ENCODE measurements around the gene CWC15. TPM values are rescaled to one million over a fixed set of nuclear protein-coding genes. Genes with fewer than 3 reads are reported as not detected.
A peak's percentile ranks its signal among the peaks of the same experiment; 100 is the strongest.

CWC15 gene
- total and polyA plus RNA-seq, 9 of the 15 experiments (the other 6 are each of a cell fraction or from before 2014, with no cell fraction given): 47.3 to 168 (median 89.2) TPM

DNA sequence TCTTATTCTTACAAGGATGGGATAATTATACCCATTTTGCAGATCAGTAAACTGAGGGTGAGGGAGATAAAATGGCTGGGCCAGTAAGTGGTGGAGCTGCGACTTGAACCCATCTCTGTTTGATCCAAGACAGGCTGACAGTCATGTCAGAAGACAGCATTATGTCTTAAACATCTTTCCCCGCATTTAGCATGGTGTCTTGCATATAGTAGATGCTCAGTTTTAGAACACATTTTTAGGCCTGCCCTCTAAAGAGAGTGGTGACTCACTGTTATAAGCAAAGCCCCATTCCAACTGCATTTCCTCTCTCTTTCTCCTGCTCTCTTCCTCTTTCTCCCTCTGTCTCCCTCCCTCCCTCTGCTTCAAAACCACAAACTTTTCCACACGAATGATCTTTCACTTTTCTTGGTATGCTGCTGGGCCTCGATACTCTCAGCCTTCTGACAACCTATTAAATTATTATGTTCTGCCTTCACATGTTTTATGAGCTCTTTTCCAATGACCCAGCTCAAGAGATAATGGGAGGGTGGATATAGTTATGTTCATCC lies 25.2 kb downstream of the CWC15 start (continued):
- TF ChIP-seq PPARD (CRISPR knock-in tag; IDR thresholded peaks at IDR 0.05): no peak
- peak; percentile 64 for TF ChIP-seq ZNF134 (CRISPR knock-in tag; conservative IDR thresholded peaks at IDR 0.05)
- no peak for TF ChIP-seq ZNF583 (CRISPR knock-in tag; IDR thresholded peaks at IDR 0.05)
- TF ChIP-seq, protein P1, sequence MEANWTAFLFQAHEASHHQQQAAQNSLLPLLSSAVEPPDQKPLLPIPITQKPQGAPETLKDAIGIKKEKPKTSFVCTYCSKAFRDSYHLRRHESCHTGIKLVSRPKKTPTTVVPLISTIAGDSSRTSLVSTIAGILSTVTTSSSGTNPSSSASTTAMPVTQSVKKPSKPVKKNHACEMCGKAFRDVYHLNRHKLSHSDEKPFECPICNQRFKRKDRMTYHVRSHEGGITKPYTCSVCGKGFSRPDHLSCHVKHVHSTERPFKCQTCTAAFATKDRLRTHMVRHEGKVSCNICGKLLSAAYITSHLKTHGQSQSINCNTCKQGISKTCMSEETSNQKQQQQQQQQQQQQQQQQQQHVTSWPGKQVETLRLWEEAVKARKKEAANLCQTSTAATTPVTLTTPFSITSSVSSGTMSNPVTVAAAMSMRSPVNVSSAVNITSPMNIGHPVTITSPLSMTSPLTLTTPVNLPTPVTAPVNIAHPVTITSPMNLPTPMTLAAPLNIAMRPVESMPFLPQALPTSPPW (CRISPR knock-in tag; IDR thresholded peaks at IDR 0.05): 0 out of 2 replicates have a peak, but pooled peaks have one; percentile 18
- peak; percentile 16; the same call in 1 of the 2 replicates for TF ChIP-seq TCF3 (CRISPR knock-in tag; IDR thresholded peaks at IDR 0.05)
- no peak for TF ChIP-seq CBFA2T2 (conservative IDR thresholded peaks at IDR 0.05)
- TF ChIP-seq CBX3 (IDR thresholded peaks at IDR 0.05; ENCODE audit: borderline replicate concordance in 1 of 2, low read length in 2 of 2): peak in 1 of 2 experiments; percentile 62; a peak in 1 of 3 replicates
- peak; percentile 89 for TF ChIP-seq ELF4 (CRISPR knock-in tag; IDR thresholded peaks at IDR 0.05)
- no peak for TF ChIP-seq TEAD1 (CRISPR knock-in tag; IDR thresholded peaks at IDR 0.05)
- TF ChIP-seq RBM25 (IDR thresholded peaks at IDR 0.05; ENCODE audit: low read depth, low read length, severe bottlenecking): peak; percentile 96
- peak; percentile 57; the same call in 1 of the 2 replicates for TF ChIP-seq ARID1B (IDR thresholded peaks at IDR 0.05)
